Adrenal gland (tissue), 12 donors: Measurements from ENCODE around the gene NSMCE4A. TPM values are rescaled to one million over a fixed set of nuclear protein-coding genes. Genes with fewer than 3 reads are reported as not detected.

Source experiments
- DNase-seq, 7 donors: peaks; one replicate each; pipeline ENCODE4 v3.0.0-alpha.2; 2019 to 2020
- H3K27ac ChIP-seq, 5 donors: fragments of 200-600 bp; sonication (generic) in 4 of 5; 1 replicate in 3 of 5; 2 replicates in 2 of 5; pipeline versions ENCODE4 v1.5.1 to v1.8.0; 2016 to 2020; ENCODE audit warnings: mild to moderate bottlenecking in 1 of 5
- H3K27me3 ChIP-seq: fragments of 200-600 bp; 2 replicates; pipeline ENCODE4 v1.8.0; 2021
- H3K36me3 ChIP-seq, 2 donors: fragments of 200-600 bp; replicated peaks in 1 of 2; 1 replicate in 1 of 2; 2 replicates in 1 of 2; pipeline versions ENCODE4 v1.5.1 to v1.8.0; 2018 to 2022
- H3K4me1 ChIP-seq, 2 donors: fragments of 200-600 bp; replicated peaks in 1 of 2; 1 replicate in 1 of 2; 2 replicates in 1 of 2; pipeline versions ENCODE4 v1.5.1 to v1.8.0; 2018 to 2021
- H3K4me3 ChIP-seq, 4 donors: fragments of 200-600 bp; sonication (generic) in 3 of 4; one replicate each; pipeline ENCODE4 v1.5.1; 2016 to 2018
- H3K9me3 ChIP-seq, 3 donors: fragments of 200-600 bp; sonication (generic) in 1 of 3; replicated peaks in 1 of 3; 1 replicate in 2 of 3; 2 replicates in 1 of 3; pipeline versions ENCODE4 v1.5.1 to v1.8.0; 2016 to 2021
- CTCF ChIP-seq, 6 experiments: fragments of 450-650 bp in 4 of 6; fragments of 200-600 bp in 2 of 6; sonication (generic) in 1 of 6; IDR thresholded peaks; 1 replicate in 5 of 6; 2 replicates in 1 of 6; pipeline versions ENCODE4 v1.5.1 to v1.8.0; 2016 to 2021; ENCODE audit warnings: antibody characterized with exemption in 6 of 6, mild to moderate bottlenecking in 2 of 6, moderate library complexity in 1 of 6
- POLR2A ChIP-seq, 2 donors: fragments of 450-650 bp; IDR thresholded peaks; one replicate each; pipeline ENCODE4 v1.6.1; 2017; ENCODE audit warnings: antibody characterized with exemption in 2 of 2, mild to moderate bottlenecking in 2 of 2, moderate library complexity in 1 of 2
- WGBS, 4 donors: extraction: QIAGEN DNeasy Blood & Tissue Kit in 2 of 4; methylation state at CpG; one replicate each; pipeline versions ENCODE4 v1.1.5 to v1.1.7; 2013 to 2017; 5-methylcytosine and 5-hydroxymethylcytosine counted together
- intact Hi-C, 2 donors: fragments of 100-400 bp; cut with DNase I; formaldehyde crosslinking; loops; one replicate each; pipeline versions ENCODE4 v1.14.1 to v1.15.0; 2022 to 2023
- polyA plus RNA-seq, 3 donors: library from polyadenylated mRNA; stranded (reverse); fragments of 200-250 nt in 2 of 3; fragments of 350-450 nt in 1 of 3; fragmentation: Illumina TruSeq in 1 of 3; extraction: RNeasy Lipid Tissue Mini Kit (QIAGEN cat#74804) in 1 of 3; gene quantifications; one replicate each; pipeline ENCODE4 v1.2.3, GENCODE V29; 2013 to 2014
- total RNA-seq, 9 donors: library from RNA; depleted of rRNA in 4 of 9; stranded (reverse); fragments of >200 nt in 4 of 9; fragments of 120-200 nt in 1 of 9; fragmentation: NEBNext Ultra II Directional in 1 of 9; extraction: Animal tissue kit (Norgen Biotek cat#: 25700) in 1 of 9; gene quantifications; one replicate each; pipeline versions ENCODE4 v1.1.0 to v1.2.4, GENCODE V29; 2013 to 2023
- donor health status: healthy with polysubstance abuse.
- donor health status: Bipolar disorder and iron deficiency.
- donor health status: DM: yes; HTN: yes; CAD: no.
- donor health status: DM: no; HTN: no; CAD: no.
- donor health status: DM: no; HTN: no; CAD: no.
- donor health status: DM: yes; HTN: yes; CAD: no.

The NSMCE4A gene
- total and polyA plus RNA-seq, 12 donors: 25.6 to 94.8 (median 42.1) TPM

- H3K27me3 ChIP-seq: no peaks in the 10 kb centered on the region
- no peaks in the 10 kb centered on the region for H3K4me1 ChIP-seq
- no peak overlapping the region for H3K27ac ChIP-seq
- no peak for TF ChIP-seq POLR2A (IDR thresholded peaks at IDR 0.05)
- intact Hi-C loops: no loop called here
- H3K4me3 ChIP-seq: no peak overlapping the region
- no peaks in the 10 kb centered on the region for H3K9me3 ChIP-seq
- 89 to 100% (median 94%) methylated on average over 2 of the region's 2 CpGs for WGBS, 4 donors
- H3K36me3 ChIP-seq: peaks cover 0 to 38% of the 10 kb centered on the region in 2 donors
- no peak for DNase-seq
Measured at GRCh38 chr10:121961456-121961855, 13.6 kb downstream of the NSMCE4A start.

GRCh38 chr10:121959671-121960070, 15.3 kb downstream of the NSMCE4A start:
- Histone ChIP-seq H3K27me3 (no peaks in the 10 kb centered on the region), H3K4me3 (no peak overlapping the region), H3K36me3 (peaks cover 0 to 25% of the 10 kb centered on the region in 2 donors), H3K27ac (no peak overlapping the region), H3K9me3 (no peaks in the 10 kb centered on the region), H3K4me1 (no peaks in the 10 kb centered on the region)
- DNase-seq: no peak
- 89 to 96% (median 94%) methylated on average over 3 of the region's 3 CpGs for WGBS, 4 donors
- intact Hi-C loops: no loop called here
- TF ChIP-seq POLR2A (IDR thresholded peaks at IDR 0.05) (no peak), CTCF (IDR thresholded peaks at IDR 0.05) (no peak)

GRCh38 chr10:121956111-121957061, 18.6 kb downstream of the NSMCE4A start:
- no peak for DNase-seq

GRCh38 chr10:121952226-121952625, 22.8 kb downstream of the NSMCE4A start:
- H3K27ac ChIP-seq: no peak overlapping the region
- intact Hi-C loops: no loop called here
- WGBS, 4 donors: 83 to 95% (median 92%) methylated on average over 1 to 5 of the region's 5 CpGs
- no peak for DNase-seq
- H3K27me3 ChIP-seq: no peaks in the 10 kb centered on the region
- peaks cover 0 to 5% of the 10 kb centered on the region in 2 donors for H3K36me3 ChIP-seq
- no peaks in the 10 kb centered on the region for H3K9me3 ChIP-seq
- TF ChIP-seq CTCF (IDR thresholded peaks at IDR 0.05): no peak
- no peak overlapping the region for H3K4me3 ChIP-seq
- H3K4me1 ChIP-seq: no peaks in the 10 kb centered on the region

More at GRCh38 chr10:121956111-121957061, 18.6 kb downstream of the NSMCE4A start:
- Histone ChIP-seq H3K9me3 (no peaks in the 10 kb centered on the region), H3K36me3 (peaks cover 0 to 25% of the 10 kb centered on the region in 2 donors), H3K4me3 (no peak overlapping the region), H3K27me3 (no peaks in the 10 kb centered on the region), H3K4me1 (no peaks in the 10 kb centered on the region), H3K27ac (no peak overlapping the region)
- TF ChIP-seq CTCF (IDR thresholded peaks at IDR 0.05): no peak
- TF ChIP-seq POLR2A (IDR thresholded peaks at IDR 0.05): no peak
- intact Hi-C loops: no loop called here
- WGBS, 4 donors: 80 to 84% (median 82%) methylated on average over 7 of the region's 7 CpGs
